ENCODE measurements around the gene SLC30A2. TPM values are rescaled to one million over a fixed set of nuclear protein-coding genes. Genes with fewer than 3 reads are reported as not detected.

The SLC30A2 gene
- polyA plus RNA-seq, 1 experiment = not detected

DNA sequence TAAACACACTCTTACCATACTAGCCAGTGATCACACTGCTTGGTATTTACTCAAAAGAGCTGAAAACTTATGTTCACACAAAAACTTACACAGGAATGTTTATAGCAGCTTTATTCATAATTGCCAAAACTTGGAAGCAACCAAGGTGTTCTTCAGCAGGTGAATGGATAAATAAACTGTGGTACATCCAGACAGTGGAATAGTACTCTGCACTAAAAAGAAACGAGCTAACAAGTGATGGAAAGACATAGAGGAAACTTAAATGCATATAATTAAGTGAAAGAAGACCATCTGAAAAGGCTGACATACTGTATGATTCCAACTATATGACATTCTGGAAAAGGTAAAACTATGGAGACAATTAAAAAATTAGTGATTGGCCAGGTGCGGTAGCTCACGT lies 45.0 kb upstream of the SLC30A2 start:
- no peak for TF ChIP-seq CTCF (IDR thresholded peaks at IDR 0.05; ENCODE audit: insufficient read depth, low read depth, low read length)
- DNase-seq (ENCODE audit: low read depth) = no peak
- CTCF ChIA-PET = interaction anchor here (0.8 to 1.4 kb wide), 2 partner anchors 12 to 14 kb away, joined by 3 read pairs; no protein-coding TSS in a partner anchor
- POLR2A ChIA-PET = no interaction called here
- Histone ChIP-seq H3K27me3 (ENCODE audit: control insufficient read depth, insufficient read depth, low read length) (peaks cover 14% of the 10 kb centered on the region), H3K4me3 (ENCODE audit: low read depth, low read length) (no peak overlapping the region), H3K36me3 (ENCODE audit: control insufficient read depth, insufficient read depth, low read length) (no peaks in the 10 kb centered on the region)

DNA sequence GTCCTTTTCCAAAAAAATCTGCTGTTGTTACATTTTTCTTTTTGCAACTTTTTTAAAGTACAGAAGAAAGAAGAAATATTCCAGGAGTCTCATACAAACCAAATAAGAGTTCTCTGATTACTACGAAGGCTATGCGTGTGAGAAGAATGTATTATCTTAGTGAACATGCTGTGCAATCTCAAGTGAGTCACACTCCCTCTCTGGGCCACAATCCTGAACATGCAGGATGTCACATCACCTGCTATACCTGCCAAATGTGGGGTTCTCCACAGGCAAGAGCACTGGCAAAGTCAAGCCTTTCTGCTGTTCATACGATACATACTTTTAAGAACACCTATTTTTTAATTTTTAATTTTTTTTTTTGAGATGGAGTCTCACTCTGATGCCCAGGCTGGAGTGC lies 43.2 kb upstream of the SLC30A2 start:
- DNase-seq (ENCODE audit: low read depth) = no peak
- H3K4me3 ChIP-seq (ENCODE audit: low read depth, low read length) = no peak overlapping the region
- no peak for TF ChIP-seq CTCF (IDR thresholded peaks at IDR 0.05; ENCODE audit: insufficient read depth, low read depth, low read length)
- H3K27me3 ChIP-seq (ENCODE audit: control insufficient read depth, insufficient read depth, low read length) = peaks cover 21% of the 10 kb centered on the region
- ChIA-PET CTCF (no interaction called here), POLR2A (no interaction called here)
- no peaks in the 10 kb centered on the region for H3K36me3 ChIP-seq (ENCODE audit: control insufficient read depth, insufficient read depth, low read length)

GRCh38 chr1:26084844-26085243 lies 38.9 kb upstream of the SLC30A2 start:
- no peak for DNase-seq (ENCODE audit: low read depth)
- TF ChIP-seq CTCF (IDR thresholded peaks at IDR 0.05; ENCODE audit: insufficient read depth, low read depth, low read length) = no peak
- Histone ChIP-seq H3K4me3 (ENCODE audit: low read depth, low read length) (no peak overlapping the region), H3K27me3 (ENCODE audit: control insufficient read depth, insufficient read depth, low read length) (peaks cover 11% of the 10 kb centered on the region), H3K36me3 (ENCODE audit: control insufficient read depth, insufficient read depth, low read length) (no peaks in the 10 kb centered on the region)
- POLR2A ChIA-PET = no interaction called here
- CTCF ChIA-PET = interaction anchor here (1.1 to 2.3 kb wide), 5 partner anchors 18 to 49 kb away, joined by 3 to 13 read pairs (median 4); no protein-coding TSS in a partner anchor

DNA sequence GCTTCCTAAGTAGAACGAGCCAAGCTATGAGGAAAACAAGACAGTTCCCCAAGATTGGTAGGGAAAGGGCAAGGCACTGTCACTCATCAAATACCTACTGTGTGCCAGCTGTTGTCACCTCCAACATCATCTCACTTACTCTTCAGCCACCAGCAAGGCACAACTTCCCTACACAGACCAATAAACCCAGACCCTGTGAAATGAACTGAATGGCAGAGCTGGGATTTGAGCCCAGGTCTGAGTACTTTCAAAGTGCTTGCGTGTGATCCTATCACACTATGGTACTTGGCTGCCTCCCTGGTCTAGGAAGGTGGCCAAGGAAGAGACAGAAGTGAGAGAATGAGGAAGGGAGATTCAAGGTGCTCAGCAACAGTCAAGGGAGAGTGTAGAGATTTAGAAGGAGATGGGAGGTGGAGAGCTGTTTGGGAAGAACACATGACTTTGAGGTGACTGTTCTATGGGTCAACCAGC lies 38.2 kb upstream of the SLC30A2 start:
- no peak for DNase-seq (ENCODE audit: low read depth)
- TF ChIP-seq CTCF (IDR thresholded peaks at IDR 0.05; ENCODE audit: insufficient read depth, low read depth, low read length) = no peak
- Histone ChIP-seq H3K4me3 (ENCODE audit: low read depth, low read length) (no peak overlapping the region), H3K27me3 (ENCODE audit: control insufficient read depth, insufficient read depth, low read length) (peaks cover 11% of the 10 kb centered on the region), H3K36me3 (ENCODE audit: control insufficient read depth, insufficient read depth, low read length) (no peaks in the 10 kb centered on the region)
- ChIA-PET POLR2A (no interaction called here), CTCF (interaction anchor here (1.2 to 2.3 kb wide), 5 partner anchors 18 to 48 kb away, joined by 4 to 13 read pairs (median 4); no protein-coding TSS in a partner anchor)

DNA sequence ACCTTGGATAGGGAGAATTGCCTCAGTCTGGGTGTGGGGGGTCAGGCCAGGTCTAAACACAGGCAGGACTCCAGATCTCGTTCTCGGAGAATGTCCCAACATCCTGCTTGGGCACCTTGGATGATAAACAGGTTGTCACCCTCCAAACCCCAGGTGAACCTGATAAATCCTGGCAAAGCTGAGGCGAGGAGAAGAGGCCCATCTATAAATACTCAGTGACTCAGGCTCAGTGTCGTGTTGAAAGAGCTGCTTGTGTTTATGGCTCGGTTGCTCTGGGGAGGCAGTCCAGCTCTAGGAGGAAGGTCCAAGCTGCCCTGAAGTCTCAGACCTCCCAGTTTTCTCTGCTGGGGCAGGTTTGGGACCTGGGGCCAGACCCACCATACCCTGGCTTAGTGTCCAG lies 37.3 kb upstream of the SLC30A2 start:
- ChIA-PET POLR2A (no interaction called here), CTCF (interaction anchor here (1.4 kb wide), 1 partner anchor 47 kb away, joined by 4 read pairs; no protein-coding TSS in a partner anchor)
- Histone ChIP-seq H3K36me3 (ENCODE audit: control insufficient read depth, insufficient read depth, low read length) (no peaks in the 10 kb centered on the region), H3K4me3 (ENCODE audit: low read depth, low read length) (no peak overlapping the region), H3K27me3 (ENCODE audit: control insufficient read depth, insufficient read depth, low read length) (peaks cover 11% of the 10 kb centered on the region)
- DNase-seq (ENCODE audit: low read depth) = no peak
- TF ChIP-seq CTCF (IDR thresholded peaks at IDR 0.05; ENCODE audit: insufficient read depth, low read depth, low read length) = no peak

Measured in BJ (cell line).